Upper lobe of left lung (tissue), 4 donors: Measurements from ENCODE around the gene SPATA2.

Experiments
- EP300 ChIP-seq, 4 donors: sonication (generic); formaldehyde crosslinking; IDR thresholded peaks; one replicate each; pipeline ENCODE4 v1.5.1; 2017; ENCODE audit warnings: antibody characterized with exemption in 4 of 4, control low read depth in 2 of 4
- POLR2A ChIP-seq, 4 donors: fragments of 450-650 bp; IDR thresholded peaks; one replicate each; pipeline ENCODE4 v1.5.1; 2016 to 2017; ENCODE audit warnings: antibody characterized with exemption in 4 of 4, mild to moderate bottlenecking in 2 of 4
- POLR2AphosphoS5 ChIP-seq, 2 donors: sonication (generic); formaldehyde crosslinking; IDR thresholded peaks; one replicate each; pipeline ENCODE4 v1.5.1; 2017; ENCODE audit warnings: antibody characterized with exemption in 2 of 2
- TF ChIP-seq, protein P1 (sequence below), 6 experiments: fragments of 450-650 bp in 4 of 6; fragments of 200-600 bp in 2 of 6; sonication (generic) in 2 of 6; IDR thresholded peaks; one replicate each; pipeline ENCODE4 v1.5.1; 2016 to 2019; ENCODE audit warnings: antibody characterized with exemption in 6 of 6

DNA sequence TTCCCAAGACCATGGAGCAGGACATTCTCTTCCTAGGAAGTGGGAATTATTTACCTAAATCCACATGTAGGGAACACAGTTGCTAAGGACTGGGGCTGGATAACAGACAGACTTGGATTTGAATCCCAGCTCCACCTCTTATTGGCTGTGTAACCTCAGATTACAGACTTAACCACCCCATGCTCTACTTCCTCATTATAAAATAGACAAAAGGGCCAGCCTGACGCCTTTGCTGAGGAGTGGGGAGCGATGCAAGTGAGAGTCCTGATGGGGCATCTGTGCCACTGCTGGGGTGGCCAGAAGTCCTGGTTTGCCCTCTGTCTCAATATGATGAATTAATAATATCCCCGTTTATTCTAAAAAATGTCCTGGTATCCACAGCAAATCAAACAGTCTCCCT is 46.8 kb downstream of the SPATA2 start:
- TF ChIP-seq POLR2A (IDR thresholded peaks at IDR 0.05) (no peak), POLR2AphosphoS5 (IDR thresholded peaks at IDR 0.05) (no peak), EP300 (IDR thresholded peaks at IDR 0.05) (no peak)
- TF ChIP-seq, protein P1, sequence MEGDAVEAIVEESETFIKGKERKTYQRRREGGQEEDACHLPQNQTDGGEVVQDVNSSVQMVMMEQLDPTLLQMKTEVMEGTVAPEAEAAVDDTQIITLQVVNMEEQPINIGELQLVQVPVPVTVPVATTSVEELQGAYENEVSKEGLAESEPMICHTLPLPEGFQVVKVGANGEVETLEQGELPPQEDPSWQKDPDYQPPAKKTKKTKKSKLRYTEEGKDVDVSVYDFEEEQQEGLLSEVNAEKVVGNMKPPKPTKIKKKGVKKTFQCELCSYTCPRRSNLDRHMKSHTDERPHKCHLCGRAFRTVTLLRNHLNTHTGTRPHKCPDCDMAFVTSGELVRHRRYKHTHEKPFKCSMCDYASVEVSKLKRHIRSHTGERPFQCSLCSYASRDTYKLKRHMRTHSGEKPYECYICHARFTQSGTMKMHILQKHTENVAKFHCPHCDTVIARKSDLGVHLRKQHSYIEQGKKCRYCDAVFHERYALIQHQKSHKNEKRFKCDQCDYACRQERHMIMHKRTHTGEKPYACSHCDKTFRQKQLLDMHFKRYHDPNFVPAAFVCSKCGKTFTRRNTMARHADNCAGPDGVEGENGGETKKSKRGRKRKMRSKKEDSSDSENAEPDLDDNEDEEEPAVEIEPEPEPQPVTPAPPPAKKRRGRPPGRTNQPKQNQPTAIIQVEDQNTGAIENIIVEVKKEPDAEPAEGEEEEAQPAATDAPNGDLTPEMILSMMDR (IDR thresholded peaks at IDR 0.05), result no peak
